AG04449 (cell line): Measurements from ENCODE around the gene ORC6.
A peak's percentile ranks its signal among the peaks of the same experiment; 100 is the strongest.

Experiments used
- CTCF ChIA-PET: fragments of 350-600 bp; formaldehyde crosslinking; extraction: SDS; loops from one replicate; lab custom pipeline; 2021; ENCODE audit warnings: antibody characterized with exemption; lab: Yijun Ruan, JAX
- POLR2A ChIA-PET: fragments of 400-600, 350-600 bp; formaldehyde crosslinking; extraction: SDS; loops from one replicate; lab custom pipeline; 2020; ENCODE audit warnings: antibody characterized with exemption, inconsistent platforms; lab: Yijun Ruan, JAX
- DNase-seq: peaks from one replicate; pipeline ENCODE4 v3.0.0-alpha.2; 2010; ENCODE audit warnings: low read depth, low spot score
- H3K4me3 ChIP-seq: 2 replicates; pipeline ENCODE4 v1.5.1; 2011; ENCODE audit warnings: low read depth, mild to moderate bottlenecking, control low read depth, low read length
- CTCF ChIP-seq: IDR thresholded peaks from one replicate; pipeline ENCODE4 v1.5.1; 2011; ENCODE audit warnings: mild to moderate bottlenecking, moderate library complexity, low read length, control low read depth, inconsistent platforms; ENCODE audit not compliant: insufficient read depth; ENCODE audit errors: missing control alignments

The ORC6 gene

GRCh38 chr16:46689365-46690280 lies at the start of gene ORC6:
Gene ORC6 (plus strand): TSS chr16:46689659. CDS start chr16:46689706, 47 bp downstream.
- H3K4me3 ChIP-seq, result peak within 1 kb of the TSS; percentile 89
- ChIA-PET CTCF (interaction anchor here (0.8 to 3.7 kb wide), 6 partner anchors 10 to 111 kb away, joined by 3 to 16 read pairs (median 3); no protein-coding TSS in a partner anchor), POLR2A (no interaction called here)
- DNase-seq, result peak; percentile 63
- TF ChIP-seq CTCF, result peak; percentile 62

GRCh38 chr16:46648656-46649055 lies 40.8 kb upstream of the ORC6 start:
- TF ChIP-seq CTCF, result no peak
- H3K4me3 ChIP-seq, result no peak overlapping the region
- ChIA-PET POLR2A (no interaction called here), CTCF (no interaction called here)
- no peak for DNase-seq

GRCh38 chr16:46649588-46650253 lies 39.7 kb upstream of the ORC6 start:
- DNase-seq, result no peak
- TF ChIP-seq CTCF, result no peak
- CTCF ChIA-PET, result interaction anchor here (1.2 kb wide), 1 partner anchor 20 kb away, joined by 3 read pairs; no protein-coding TSS in a partner anchor
- POLR2A ChIA-PET, result no interaction called here
- no peak overlapping the region for H3K4me3 ChIP-seq

- no peak for DNase-seq
- CTCF ChIA-PET, result interaction anchor here (1.2 kb wide), 1 partner anchor 21 kb away, joined by 3 read pairs; no protein-coding TSS in a partner anchor
- no peak for TF ChIP-seq CTCF
- H3K4me3 ChIP-seq, result no peak overlapping the region
- POLR2A ChIA-PET, result no interaction called here
Measured at GRCh38 chr16:46650254-46650623, 39.2 kb upstream of the ORC6 start.

GRCh38 chr16:46651305-46651704 lies 38.2 kb upstream of the ORC6 start:
- TF ChIP-seq CTCF, result no peak
- CTCF ChIA-PET, result interaction anchor here (1.6 kb wide), 1 partner anchor 10 kb away, joined by 3 read pairs; no protein-coding TSS in a partner anchor
- POLR2A ChIA-PET, result no interaction called here
- DNase-seq, result no peak
- H3K4me3 ChIP-seq, result no peak overlapping the region

- ChIA-PET CTCF (interaction anchor here (1.0 to 1.8 kb wide), 2 partner anchors 11 to 15 kb away, joined by 4 to 10 read pairs; no protein-coding TSS in a partner anchor), POLR2A (no interaction called here)
- no peak for DNase-seq
- no peak overlapping the region for H3K4me3 ChIP-seq
- TF ChIP-seq CTCF, result no peak
Measured at GRCh38 chr16:46658925-46659324, 30.5 kb upstream of the ORC6 start.
